ENCODE measurements around the gene CEP43. TPM values are rescaled to one million over a fixed set of nuclear protein-coding genes. Genes with fewer than 3 reads are reported as not detected.
A peak's percentile ranks its signal among the peaks of the same experiment; 100 is the strongest.

CEP43 gene
- total and polyA plus RNA-seq, 12 donors, result 7.5 to 15.0 (median 9.9) TPM

DNA sequence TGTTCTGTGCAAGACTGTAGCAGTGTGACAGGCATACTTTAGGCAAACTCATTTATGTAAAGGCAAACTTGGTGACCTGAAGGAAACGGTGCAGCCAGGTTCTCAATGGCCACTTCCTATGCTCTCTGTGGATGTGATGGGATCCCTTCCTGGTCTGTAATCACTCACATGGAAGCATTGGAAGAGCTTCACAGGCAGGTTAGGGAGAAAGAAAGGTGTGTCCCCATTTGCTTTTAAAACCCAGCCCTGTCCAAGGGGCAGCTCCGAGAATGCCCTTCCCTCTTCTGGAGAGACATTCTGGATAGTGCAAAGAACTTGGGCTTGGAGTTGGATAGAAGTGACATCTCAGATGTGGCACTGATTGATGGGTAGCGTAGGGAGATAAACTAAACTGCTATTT, 28.1 kb downstream of the CEP43 start:
- ATAC-seq (no peak), DNase-seq (no peak)
- Histone ChIP-seq H3K4me1 (no peaks in the 10 kb centered on the region), H3K9me3 (no peaks in the 10 kb centered on the region), H3K27me3 (no peaks in the 10 kb centered on the region), H3K27ac (no peak overlapping the region), H3K4me3 (no peak overlapping the region), H3K36me3 (peaks cover 0 to 91% (median 27%) of the 10 kb centered on the region in 9 donors)
- intact Hi-C loops (cut with DNase I), result no loop called here
- WGBS, 2 donors, result 94 to 95% methylated on average over 3 of the region's 3 CpGs
- no peak for TF ChIP-seq CTCF (IDR thresholded peaks at IDR 0.05)

GRCh38 chr6:167027772-167028171, 28.6 kb downstream of the CEP43 start:
- intact Hi-C loops (cut with DNase I), result no loop called here
- no peak overlapping the region for H3K27ac ChIP-seq
- ATAC-seq (no peak), DNase-seq (no peak)
- no peak overlapping the region for H3K4me3 ChIP-seq
- peaks cover 0 to 94% (median 29%) of the 10 kb centered on the region in 9 donors for H3K36me3 ChIP-seq
- H3K27me3 ChIP-seq, result no peaks in the 10 kb centered on the region
- WGBS, 2 donors, result 94% methylated on average over 6 of the region's 6 CpGs
- no peaks in the 10 kb centered on the region for H3K4me1 ChIP-seq
- no peaks in the 10 kb centered on the region for H3K9me3 ChIP-seq
- TF ChIP-seq CTCF (IDR thresholded peaks at IDR 0.05), result no peak

GRCh38 chr6:167030222-167031072, 31.2 kb downstream of the CEP43 start:
- peaks cover 0 to 97% (median 38%) of the 10 kb centered on the region in 9 donors for H3K36me3 ChIP-seq
- TF ChIP-seq CTCF (IDR thresholded peaks at IDR 0.05), result no peak
- intact Hi-C loops (cut with DNase I), result no loop called here
- no peak for DNase-seq
- H3K9me3 ChIP-seq, result no peaks in the 10 kb centered on the region
- H3K27ac ChIP-seq, result no peak overlapping the region
- 81 to 82% methylated on average over 11 of the region's 11 CpGs for WGBS, 2 donors
- H3K27me3 ChIP-seq, result no peaks in the 10 kb centered on the region
- no peak for ATAC-seq
- H3K4me3 ChIP-seq, result no peak overlapping the region
- no peaks in the 10 kb centered on the region for H3K4me1 ChIP-seq

GRCh38 chr6:167031082-167031709, 32.0 kb downstream of the CEP43 start:
- Histone ChIP-seq H3K9me3 (no peaks in the 10 kb centered on the region), H3K27me3 (no peaks in the 10 kb centered on the region), H3K4me3 (no peak overlapping the region), H3K27ac (no peak overlapping the region), H3K36me3 (peaks cover 0 to 97% (median 37%) of the 10 kb centered on the region in 9 donors), H3K4me1 (no peaks in the 10 kb centered on the region)
- intact Hi-C loops (cut with DNase I), result no loop called here
- DNase-seq (no peak), ATAC-seq (peak in 1 of 8 donors; percentile 46)
- WGBS, 2 donors, result 89 to 90% methylated on average over 6 of the region's 6 CpGs
- TF ChIP-seq CTCF (IDR thresholded peaks at IDR 0.05), result no peak

Measured in heart right ventricle (tissue), 16 donors.